NOMO-1 (cell line): ENCODE data around the gene SNX3.
A peak's percentile ranks its signal among the peaks of the same experiment; 100 is the strongest.
"Not testable (repeated sequence)": the region's sequence is repeated elsewhere in the genome, so short reads cannot be mapped to it uniquely, and the experiment has no call there.

Experiments
- DNase-seq, 2 experiments: peaks; one replicate each; lab custom pipeline; 2025; ENCODE audit not compliant: unreplicated experiment in 2 of 2; lab: John Stamatoyannopoulos, UW

The SNX3 gene

DNA sequence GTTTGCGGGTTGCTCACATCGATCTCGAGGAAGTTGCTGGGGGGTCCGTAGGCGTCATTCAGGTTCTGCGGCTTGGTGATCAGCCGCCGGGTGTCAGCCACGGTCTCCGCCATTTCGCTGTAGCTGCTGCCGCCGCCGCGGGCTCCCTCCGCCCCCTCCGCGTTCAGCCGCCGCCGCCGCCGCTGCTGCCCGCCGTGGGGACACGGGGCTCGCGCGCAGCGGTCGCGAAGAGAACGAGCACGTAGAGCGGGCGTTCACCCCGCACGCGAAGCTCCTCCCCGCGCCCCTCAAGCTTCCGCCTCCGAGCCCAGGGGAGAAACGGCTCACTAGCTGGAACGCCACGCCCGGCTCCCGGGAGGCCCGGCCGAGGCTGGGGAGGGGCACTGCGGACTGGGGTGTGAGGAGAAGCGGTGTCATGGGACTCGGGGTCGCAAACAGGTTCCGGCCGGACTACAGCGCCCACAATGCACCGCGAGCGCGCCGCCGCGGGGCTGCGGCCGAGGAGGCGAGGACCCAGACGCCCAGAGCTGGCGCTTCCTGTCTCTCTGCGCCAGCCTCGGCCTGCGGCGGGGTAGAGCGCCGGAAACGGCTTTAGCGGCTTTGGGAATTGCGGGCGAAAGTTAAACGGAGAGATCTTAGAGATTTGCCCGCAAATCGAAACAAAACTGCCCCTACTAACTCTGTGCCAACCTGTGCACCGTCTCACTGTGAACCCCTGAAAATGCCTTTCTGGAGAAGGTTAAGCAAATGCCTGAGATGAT lies at the start of gene SNX3:
Gene SNX3 (minus strand): TSS at position 232 of the 761 bp plus-strand sequence. CDS start 119 bp downstream, at position 113.
- peak; percentile 92 to 96 for DNase-seq

DNA sequence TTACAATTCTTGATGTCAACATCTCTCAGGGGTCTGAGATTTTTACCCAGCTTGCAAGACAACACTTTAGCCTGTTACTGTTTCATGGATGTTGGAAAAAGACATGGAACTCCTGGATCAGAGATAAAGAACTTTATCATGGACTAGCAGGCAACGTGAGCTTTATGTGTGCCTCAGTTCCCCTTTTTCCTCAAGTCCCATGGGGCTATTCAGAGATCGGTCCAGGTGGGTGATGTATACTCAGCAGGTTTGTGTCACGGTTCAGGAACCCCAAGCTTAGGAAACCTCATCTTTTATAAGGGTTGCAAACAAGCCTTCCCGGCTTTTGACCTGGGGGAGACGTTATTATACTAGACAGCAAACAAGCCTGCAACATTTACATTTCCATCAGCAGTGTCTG lies 49.0 kb upstream of the SNX3 start:
- no peak for DNase-seq

DNA sequence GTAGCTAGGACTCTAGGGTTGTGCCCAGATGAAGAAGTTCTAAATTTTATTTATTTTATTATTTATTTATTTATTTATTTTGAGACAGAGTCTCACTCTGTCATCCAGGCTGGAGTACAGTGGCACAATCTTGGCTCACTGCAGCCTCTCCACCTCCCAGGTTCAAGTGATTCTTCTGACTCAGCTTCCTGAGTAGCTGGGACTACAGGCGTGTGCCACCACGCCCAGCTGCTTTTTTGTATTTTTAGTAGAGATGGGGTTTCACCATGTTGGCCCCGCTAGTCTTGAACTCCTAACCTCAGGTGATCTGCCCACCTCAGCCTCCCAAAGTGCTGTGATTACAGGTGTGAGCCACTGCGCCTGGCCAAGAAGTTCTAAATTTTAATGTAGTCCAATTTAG lies 47.8 kb upstream of the SNX3 start:
- DNase-seq: not testable (repeated sequence)

DNA sequence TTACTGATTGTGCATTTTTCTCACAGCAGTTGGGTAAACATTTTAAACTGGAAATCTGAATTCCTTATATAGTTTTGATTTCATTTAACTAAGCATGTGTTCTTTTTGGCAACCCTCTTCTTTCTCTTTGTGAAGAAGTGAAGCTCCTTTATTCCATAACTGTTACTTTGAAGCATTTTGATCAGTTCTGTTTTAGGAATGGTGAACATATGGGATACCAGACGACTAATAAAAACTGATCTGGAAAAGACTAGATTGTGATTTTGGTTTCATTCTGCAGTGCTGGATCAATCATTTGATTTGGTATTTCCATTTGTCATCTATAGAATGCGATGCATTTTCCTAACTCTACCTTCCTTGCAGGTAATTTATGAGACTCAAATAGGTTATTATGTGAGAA lies 43.8 kb upstream of the SNX3 start:
- no peak for DNase-seq

DNA sequence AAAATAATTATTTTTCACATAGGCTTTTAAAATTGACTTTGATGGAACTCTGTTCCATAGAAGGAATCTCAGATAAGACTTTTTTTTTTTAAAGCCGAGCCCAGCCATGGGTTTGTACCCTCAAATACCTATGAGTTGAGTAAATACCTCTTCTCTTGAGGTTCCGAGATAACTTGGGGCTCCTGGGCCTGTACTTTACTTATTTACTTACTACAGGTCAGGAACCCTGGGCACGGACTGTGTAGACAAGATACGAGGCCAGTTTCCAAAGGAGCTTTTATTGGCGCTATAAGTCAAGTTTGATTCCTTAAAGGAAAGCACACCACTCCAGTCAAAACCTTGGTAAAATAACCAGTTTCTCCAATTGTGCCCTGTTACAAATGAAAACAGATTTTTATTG lies 41.5 kb upstream of the SNX3 start:
- DNase-seq: no peak

DNA sequence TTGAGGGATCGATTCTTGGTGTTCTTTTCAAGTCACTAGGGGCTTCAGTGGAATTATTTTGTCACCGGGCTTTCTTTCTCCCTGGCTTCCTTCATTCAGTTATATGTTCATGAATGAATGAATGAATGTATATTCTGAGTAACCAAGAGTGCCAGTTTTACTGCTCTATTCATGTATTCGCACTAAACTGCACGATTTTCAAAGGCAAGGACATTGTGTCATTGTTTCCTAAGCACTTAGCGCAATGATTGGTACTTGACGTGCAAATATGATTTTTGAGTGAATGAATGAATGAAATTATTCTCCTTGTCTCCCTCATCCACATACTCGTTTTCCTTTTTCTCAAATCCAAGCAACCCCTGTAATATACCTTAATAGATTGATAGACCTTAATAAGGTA lies 34.8 kb upstream of the SNX3 start:
- peak in 1 of 2 experiments; percentile 49 for DNase-seq

DNA sequence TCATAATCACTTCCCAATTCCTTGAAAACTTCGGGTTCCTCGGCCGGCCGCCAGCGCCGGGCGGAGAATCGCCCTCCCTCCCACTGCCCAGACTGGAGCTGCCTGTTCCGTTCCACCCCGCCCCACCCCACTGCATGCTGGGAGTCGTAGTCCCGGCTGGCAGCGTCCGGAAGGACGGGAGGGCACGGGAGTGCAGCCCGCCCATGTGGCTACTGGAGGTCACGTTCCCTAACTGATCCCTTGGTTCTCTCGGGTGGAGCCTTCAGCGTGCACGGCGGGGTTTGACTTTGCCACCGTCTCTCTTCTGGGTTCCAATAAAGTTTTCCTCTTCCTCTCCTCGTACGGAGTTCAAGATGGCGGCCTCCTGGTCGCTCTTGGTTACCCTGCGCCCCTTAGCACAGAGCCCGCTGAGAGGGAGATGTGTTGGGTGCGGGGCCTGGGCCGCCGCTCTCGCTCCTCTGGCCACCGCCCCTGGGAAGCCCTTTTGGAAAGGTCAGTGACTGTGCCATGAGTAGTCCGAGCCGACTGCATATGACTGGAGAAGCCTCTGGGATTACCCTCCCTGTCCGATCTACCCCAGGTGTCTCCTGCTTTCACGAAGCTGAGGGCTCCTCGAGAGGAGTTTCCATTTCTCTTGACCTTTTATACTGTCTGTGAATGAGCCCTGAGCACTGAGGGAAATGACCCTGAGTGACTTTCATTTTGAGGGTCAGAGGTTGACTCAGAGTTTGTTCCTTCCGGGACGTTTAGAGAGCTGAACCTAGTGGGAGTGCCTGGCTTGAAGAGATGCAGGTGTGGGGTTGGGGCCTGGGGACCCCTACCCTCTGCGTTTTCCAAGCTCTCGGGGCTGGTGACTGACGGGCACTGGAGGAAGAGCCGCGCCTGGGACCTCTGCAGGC lies 34.1 kb upstream of the SNX3 start, which contains the start of gene AFG1L:
Gene AFG1L (plus strand): TSS at position 328 of the 899 bp plus-strand sequence. CDS start 26 bp downstream, at position 354.
- peak; percentile 75 to 83 for DNase-seq

DNA sequence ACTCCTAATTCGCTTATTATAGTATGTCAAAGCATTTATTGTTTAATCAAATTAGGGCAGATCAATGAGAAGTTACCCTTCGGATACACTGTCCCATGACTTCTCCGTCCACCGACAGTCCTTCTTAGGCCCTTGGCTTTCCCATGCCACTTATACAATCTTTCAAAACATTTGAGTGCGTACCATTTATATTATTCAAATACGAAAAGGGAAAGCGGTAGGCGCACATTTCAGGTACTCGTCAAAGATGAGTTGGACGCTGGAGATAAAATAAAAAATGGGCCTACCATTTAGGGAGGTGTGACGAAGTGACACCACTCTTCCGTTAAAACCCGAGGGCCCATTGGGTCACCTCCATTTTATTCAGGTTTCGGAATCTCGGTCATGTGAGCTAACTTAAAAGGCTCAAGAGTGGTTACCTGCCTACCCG lies 33.5 kb upstream of the SNX3 start:
- DNase-seq: no peak

DNA sequence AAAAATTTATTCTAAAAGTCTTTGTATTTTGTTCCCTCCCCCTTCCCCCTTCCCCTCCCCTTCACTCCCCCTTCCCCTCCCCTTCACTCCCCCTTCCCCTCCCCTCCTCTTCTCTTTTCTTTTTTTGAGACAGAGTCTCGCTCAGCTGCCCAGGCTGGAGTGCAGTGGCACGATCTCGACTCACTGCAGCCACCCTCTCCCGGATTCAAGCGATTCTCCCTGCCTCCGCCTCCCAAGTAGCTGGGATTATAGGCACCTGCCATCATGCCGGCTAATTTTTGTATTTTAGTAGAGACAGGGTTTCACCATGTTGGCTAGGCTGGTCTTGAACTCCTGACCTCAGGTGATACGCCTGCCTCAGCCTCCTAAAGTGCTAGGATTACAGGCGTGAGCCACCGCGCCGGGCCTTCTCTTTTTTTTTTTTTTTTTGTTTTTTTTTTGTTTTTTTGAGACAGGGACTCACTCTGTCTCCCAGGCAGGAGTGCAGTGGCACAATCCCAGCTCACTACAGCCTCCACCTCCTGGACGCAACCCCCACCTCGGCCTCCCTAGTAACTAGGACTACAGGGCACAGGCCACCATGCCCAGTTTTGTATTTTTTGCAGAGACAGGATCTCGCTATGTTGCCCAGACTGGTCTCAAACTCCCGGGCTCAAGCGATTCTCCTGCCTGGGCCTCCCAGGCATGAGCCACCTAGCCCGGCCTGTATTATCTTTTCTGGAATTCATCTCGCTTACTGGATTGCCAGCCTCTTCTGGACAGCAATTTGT lies 32.9 kb upstream of the SNX3 start:
- DNase-seq: no peak

DNA sequence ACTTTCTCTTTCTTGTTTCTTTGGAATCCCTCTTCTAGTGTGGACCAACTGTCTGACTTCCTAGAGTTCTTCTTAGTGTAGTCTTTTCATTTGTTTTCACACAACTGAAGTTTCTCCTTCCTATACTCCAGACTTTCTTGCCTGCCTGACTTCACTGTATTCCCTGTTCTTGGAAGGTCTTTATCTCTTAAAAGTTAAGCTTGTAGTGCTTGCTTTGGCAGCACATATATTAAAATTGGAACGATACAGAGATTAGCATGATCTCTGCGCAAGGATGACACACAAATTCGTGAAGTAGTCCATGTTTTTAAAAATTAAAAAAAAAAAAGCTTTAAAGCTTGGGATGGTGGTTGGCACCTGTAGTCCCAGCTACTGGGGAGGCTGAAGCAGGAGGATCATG lies 31.7 kb upstream of the SNX3 start:
- not testable (repeated sequence) for DNase-seq

DNA sequence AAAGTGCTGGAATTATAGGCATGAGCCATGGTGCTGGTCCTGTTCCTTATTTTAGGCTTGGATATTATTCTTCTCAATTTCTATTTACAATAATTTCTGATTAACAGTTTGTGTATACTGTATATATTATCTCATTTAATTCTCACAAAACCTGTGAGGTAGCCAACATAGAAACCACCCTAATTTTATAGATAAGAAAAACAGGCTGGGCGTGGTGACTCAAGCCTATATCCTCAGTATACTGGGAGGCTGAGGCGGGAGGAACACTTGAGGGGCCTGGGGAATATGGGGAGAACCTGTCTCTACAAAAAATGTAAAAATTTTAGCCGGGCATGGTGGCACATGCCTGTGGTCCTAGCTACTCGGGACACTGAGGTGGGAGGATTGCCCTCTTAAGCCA lies 30.3 kb upstream of the SNX3 start:
- DNase-seq: no peak

DNA sequence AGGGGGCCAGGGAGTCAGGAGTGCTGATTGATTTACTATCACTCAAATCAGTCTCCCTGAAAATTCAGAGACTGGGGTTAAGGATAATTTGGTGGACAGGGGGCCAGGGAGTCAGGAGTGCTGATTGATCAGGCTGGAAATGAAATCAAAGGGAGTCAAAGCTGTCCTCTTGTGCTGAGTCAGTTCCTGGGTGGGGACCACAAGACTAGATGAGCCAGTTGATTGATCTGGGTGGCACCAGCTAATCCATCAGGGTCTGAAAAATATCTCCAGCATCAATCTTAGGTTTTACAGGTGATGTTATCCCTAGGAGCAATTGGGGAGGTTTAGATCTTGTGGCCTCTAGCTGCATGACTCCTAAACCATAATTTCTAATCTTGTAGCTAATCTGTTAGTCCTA lies 27.9 kb upstream of the SNX3 start:
- DNase-seq: no peak

DNA sequence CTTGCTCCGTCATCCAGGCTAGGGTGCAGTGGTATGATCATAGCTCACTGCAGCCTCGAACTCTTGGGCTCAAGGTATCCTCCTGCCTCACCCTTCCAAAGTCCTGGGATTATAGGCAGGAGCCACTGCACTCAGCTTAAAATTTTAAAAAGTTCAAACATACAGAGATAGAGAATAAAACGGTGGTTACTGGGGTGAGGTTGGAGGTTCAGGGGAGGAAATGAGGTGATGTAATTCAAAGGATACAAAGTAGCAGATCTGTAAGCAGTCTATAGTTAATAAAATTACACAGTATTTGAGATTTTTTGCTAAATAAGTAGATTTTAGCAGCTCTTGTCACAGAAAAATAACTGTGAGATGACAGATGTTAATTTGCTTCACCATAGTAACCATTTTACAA lies 26.5 kb upstream of the SNX3 start:
- DNase-seq: no peak

DNA sequence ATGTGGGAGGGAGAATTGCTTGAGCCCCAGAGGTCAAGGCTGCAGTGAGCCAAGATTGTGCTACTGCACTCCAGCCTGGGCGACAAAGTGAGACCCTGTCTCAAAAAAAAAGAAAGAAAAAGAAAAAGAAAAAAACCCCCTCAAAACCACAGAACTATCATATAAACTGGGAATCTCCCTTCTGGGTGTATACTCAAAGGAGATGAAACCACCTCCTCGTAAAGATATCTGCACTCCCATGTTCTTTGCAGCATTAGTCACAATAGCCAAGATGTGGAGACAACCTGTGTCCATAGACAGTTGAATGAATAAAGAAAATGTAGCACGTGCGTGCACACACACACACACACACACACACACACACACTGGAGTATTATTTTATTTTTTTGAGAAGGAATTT lies 25.5 kb upstream of the SNX3 start:
- DNase-seq: no peak

DNA sequence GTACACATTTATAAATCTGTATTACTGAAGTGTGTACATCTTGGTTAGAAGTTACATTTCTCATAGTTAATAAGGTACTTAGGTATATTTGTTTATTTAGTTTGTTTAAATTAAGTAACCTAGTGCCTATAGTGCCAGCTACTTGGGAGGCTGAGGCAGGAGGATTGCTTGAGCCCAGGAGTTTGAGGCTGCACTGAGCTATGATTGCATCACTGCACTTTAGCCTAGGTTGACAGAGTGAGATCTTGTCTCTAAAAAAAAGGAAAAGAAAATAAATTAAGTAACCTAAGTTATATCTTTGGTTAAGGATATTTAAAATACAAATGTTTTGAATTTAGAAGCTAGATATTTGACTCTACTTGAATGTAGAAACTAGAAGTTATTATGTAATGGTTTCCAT lies 24.5 kb upstream of the SNX3 start:
- DNase-seq: no peak

DNA sequence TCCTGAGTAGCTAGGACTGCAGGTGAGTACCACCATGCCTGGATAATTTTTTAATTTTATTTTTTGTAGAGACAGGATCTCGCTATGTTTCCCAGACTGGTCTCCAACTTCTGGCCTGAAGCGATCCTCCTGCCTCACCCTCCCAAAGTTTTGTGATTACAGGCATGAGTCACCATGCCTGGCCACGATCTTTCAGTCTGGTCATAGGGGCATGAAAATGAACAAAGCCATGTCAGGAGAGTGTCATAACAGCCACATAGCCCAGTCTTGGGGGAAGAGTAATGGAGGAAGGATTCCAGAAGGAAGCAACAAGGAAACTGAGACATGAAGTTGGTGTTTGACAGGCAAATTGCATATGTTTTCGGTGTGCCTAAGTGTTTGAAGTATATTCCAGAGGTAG lies 17.0 kb upstream of the SNX3 start:
- DNase-seq: no peak

DNA sequence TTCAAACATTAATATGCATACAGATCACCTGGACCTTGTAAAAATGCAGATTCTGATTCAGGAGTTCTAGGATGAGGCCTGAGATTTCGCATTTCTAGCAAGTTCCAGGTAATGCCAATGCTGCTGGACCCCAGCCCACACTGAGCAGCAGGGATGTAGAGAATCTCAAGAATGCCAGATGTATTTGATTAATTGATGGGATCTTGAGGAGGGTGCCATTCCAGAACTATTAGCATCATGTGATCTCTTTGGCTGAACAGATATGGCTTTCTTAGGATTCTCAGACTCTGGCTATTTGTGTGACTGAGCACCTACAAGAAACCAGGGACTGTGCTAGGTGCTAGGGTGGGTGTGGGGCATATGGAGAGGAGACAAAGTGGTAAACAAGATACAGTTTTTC lies 16.5 kb upstream of the SNX3 start:
- no peak for DNase-seq

DNA sequence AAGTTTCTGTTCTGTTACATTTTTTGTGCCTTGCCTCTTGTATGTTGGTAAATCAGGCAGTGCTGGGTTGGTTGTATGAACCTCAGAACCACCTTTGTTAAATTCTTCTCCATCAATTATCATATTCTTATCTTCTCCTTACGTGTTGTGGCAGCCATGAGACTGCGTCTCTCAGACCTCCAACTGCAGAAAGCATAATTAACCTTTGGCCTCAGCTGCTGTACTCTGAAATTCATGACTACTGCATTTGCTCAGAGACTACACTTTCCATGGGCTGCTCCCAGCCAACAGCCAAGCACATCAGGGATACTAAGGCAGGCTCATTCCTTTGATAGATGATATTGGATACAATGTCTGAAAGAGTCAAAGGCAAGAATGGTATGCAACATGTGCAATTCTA lies 15.1 kb upstream of the SNX3 start:
- DNase-seq: no peak

DNA sequence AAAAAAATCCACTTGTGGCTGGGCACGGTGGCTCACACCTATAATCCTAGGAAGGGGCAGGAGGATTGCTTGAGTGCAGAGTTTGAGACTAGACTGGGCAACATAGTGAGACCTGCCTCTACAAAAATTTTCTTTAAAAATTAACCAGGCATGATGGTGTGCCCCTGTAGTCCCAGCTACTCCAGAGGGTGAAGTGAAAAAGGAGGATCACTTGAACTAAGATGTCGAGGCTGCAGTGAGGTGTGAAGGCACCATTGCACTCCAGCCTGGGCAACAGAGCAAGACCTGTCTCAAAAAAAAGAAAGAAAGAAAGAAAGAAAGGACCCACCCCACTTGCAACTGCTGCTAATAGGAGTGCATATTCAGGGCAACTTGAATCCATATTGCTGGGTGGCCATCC lies 13.7 kb upstream of the SNX3 start:
- DNase-seq: no peak

DNA sequence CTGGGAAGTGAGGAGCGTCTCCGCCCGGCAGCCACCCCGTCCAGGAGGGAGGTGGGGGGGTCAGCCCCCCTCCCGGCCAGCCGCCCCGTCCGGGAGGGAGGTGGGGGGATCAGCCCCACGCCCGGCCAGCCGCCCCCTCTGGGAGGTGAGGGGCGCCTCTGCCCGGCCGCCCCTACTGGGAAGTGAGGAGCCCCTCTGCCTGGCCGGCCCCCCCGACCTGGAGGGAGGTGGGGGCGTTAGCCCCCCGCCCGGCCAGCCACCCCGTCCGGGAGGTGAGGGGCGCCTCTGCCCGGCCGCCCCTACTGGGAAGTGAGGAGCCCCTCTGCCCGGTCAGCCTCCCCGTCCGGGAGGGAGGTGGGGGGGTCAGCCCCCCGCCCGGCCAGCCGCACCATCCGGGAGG lies 9.1 kb upstream of the SNX3 start:
- not testable (repeated sequence) for DNase-seq

DNA sequence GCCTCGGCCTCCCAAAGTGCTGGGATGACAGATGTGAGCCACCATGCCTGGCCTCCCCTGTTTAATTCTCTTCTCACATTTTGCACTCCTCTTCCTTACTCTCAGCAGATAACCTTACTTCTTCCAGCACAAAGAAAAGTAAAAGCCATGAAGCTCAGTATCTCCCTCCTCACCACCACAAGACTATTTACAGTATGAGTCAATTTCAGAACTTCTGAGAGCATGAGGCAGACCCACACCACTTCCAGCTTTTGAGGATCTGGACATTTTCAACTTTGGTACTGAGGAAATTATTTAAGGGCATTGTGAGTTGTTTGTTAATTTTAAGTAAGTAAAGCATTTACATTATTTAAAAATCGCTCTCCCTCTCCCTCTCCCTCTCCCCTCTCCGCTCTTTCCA lies 8.0 kb upstream of the SNX3 start:
- no peak for DNase-seq
